Stimulated activated CD4-positive, alpha-beta T cell treated with anti-CD3 and anti-CD28 coated beads, Interleukin-4, amount 100 ng/mL, for 4 hours (primary cell): ENCODE measurements around the gene FOXO1.
A peak's percentile ranks its signal among the peaks of the same experiment; 100 is the strongest.
"Not testable (repeated sequence)": the region's sequence is repeated elsewhere in the genome, so short reads cannot be mapped to it uniquely, and the experiment has no call there.

ENCODE experiments used
- DNase-seq, 2 experiments: peaks; one replicate each; pipeline ENCODE4 v3.0.0-alpha.2; 2020

FOXO1 gene

DNA sequence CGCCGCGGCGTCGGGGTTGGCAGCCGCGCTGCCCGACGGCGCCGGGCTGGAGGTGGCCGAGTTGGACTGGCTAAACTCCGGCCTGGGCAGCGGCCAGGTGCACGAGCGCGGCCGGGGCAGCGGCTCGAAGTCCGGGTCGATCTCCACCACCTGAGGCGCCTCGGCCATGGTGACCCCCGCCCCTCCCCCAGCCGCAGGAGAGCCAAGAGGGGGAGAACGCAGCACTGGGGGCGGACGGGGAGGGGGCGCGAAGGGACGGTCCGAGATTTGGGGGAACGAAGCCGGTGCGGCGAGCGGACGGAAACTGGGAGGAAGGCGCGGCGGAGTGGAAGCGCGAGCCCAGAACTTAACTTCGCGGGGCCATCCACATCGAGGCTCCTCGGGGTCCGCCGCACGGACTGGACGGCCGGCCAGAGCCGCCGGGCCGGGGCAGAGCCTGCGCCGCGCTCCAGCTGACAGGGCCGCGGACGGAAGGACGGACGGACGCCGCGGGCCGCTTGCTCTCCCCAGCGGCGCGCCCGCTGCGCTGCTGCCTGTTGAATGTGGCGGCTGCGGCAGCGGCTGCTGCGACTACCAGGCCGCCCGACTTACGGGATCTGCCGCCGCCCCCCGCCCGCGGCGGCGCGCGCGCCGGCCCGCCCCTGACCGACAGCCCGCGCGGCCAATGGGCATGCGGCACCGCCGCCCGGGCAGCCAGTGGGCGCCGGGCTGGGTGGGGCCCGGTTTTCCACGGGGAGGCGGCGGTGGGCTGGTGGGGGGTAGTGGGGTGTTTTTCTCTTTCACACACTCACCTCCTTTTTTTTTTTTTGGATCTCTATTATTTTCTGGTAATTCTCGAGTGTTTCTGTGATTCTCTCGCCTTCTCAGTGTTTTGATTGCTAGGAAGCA is at the start of gene FOXO1:
TSS of gene FOXO1 (minus strand) at position 597 of the 888 bp plus-strand sequence. CDS start at position 168, 429 bp downstream.
- peak; percentile 89 to 92 for DNase-seq

DNA sequence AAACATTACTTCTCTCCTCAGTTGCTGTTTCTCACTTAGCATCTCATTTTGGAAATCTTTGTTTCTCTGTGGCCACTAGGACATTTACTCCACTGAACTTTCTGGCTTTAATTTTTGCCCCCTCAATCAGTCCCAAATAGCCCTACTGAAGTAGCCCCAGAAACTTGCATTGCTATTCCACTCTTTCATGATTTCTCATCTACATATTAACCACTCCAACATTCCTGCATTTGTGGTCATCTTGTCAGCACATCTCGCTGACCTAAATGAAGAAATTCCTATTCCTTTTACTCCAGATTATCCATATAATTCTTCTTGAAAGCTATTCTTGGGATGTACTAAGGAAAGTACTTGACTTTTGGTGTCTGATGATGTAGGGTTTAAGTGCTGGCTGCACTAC is 48.0 kb upstream of the FOXO1 start:
- not testable (repeated sequence) for DNase-seq

DNA sequence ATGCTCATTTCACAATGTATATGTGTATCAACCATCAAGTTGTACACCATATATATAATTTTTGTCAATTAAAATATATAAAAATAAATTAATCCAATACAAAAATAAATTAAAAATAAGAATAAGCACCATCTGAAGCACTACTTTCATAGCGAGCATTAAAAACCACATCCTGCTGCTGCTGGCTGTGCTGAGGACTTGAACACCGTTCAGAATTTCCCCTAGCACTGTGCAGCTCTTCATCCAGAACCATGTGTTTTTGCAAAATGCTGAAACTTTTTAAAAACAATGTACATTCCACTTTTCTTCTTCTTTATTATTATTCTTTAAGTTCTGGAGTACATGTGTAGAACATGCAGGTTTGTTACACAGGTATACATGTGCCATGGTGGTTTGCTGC is 40.0 kb upstream of the FOXO1 start:
- DNase-seq: no peak

DNA sequence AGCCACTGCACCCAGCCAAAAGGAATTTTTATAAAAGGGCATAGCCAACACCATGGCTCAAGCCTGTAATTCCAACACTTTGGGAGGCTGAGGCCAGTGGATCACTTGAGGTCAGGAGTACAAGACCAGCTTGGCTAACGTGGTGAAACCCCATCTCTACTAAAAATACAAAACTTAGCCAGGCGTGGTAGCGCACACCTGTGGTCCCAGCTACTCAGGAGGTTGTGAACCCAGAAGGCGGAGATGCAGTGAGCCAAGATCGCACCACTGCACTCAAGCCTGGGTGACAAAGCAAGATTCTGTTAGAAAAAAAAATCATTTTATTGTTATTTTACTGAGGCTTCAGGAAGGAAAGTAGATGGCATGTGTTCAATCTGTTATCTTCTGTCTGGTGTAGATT is 31.3 kb upstream of the FOXO1 start:
- no peak for DNase-seq

DNA sequence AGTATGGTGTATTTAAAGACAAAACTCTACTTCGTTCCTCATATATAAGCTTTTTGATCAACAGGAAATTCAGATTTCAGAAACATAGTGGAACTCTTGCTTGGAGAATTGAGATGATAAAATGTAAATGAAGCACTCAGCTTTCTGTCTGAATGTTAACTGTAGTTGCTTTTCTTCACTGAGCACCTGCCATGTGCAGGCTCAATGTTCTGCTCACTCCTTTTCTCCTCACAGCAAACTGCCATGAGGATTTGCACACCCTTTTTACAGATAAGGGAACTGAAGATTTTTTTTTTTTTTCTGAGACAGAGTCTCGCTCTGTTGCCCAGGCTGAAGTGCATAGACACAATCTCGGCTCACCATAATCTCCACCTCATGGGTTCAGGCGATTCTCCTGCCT is 28.0 kb upstream of the FOXO1 start:
- DNase-seq: no peak

DNA sequence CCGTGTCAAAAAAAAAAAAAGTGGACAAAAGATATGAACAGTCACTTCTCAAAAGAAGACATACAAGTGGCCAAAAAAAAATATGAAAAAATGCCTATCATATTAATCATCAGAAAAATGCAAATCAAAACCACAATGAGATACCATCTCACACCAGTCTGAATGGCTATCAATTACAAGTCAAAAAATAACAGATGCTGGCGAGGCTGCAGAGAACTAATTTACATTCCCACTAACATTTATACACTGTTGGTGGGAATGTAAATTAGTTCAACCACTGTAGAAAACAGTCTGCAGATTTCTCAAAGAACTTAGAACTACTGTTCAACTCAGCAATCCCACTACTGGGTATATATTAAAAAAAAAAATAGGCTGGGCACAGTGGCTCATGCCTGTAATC is 26.5 kb upstream of the FOXO1 start:
- DNase-seq: no peak

DNA sequence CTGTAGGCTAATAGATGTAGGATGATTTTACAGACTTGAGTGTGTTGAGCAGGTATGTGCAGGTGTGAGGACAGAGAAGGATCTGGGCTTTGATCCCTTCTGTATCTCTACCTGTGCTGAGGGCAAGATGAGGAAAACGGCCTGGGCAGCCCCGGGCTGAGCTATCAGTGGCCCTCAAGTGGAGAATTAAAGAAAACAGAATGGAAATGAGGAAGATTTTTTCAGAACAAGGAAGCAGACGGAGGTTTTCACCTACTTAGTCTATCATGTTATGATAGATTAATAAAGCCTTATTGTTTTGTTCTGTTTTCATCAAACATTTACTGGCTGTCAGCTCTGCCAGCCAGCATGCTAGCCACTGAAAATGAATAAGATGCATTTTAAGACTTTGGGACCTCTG is 22.3 kb upstream of the FOXO1 start:
- DNase-seq: no peak

DNA sequence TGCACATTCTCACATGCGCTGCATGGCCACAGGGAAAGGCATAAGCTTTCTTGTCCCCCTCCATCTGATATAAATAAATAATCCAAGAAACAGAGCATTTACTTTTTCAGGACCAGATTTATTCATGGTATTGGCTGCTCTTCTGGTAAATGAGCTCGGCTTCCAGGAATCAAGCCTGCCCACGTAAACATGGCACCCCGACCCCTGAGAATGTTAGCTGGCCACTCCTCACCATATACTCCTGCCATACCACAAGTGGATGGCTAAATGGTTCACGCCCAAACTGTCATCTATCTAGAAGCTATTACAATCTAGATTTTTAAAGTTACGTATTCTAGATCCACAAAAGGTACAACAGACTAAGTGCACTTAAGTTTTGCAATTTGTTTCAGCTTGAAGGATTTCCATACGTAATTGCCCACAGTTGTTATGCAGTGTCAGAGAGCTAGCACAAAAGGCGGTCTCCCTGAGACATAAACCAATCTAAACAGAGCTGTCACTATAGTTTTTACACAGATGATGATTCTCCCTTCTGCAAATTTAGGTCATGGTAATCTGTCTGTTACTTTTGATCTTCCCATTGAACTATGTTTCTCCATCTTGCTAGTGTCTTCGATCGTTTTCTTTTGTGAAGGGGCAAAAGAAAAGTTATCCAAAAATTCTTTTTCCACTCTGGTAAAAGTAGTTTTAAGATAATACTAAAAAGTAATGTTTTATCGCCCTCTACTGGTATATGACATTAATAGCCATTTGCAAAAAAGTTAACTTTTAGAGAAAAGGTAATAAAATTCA is 16.2 kb upstream of the FOXO1 start:
- no peak for DNase-seq

DNA sequence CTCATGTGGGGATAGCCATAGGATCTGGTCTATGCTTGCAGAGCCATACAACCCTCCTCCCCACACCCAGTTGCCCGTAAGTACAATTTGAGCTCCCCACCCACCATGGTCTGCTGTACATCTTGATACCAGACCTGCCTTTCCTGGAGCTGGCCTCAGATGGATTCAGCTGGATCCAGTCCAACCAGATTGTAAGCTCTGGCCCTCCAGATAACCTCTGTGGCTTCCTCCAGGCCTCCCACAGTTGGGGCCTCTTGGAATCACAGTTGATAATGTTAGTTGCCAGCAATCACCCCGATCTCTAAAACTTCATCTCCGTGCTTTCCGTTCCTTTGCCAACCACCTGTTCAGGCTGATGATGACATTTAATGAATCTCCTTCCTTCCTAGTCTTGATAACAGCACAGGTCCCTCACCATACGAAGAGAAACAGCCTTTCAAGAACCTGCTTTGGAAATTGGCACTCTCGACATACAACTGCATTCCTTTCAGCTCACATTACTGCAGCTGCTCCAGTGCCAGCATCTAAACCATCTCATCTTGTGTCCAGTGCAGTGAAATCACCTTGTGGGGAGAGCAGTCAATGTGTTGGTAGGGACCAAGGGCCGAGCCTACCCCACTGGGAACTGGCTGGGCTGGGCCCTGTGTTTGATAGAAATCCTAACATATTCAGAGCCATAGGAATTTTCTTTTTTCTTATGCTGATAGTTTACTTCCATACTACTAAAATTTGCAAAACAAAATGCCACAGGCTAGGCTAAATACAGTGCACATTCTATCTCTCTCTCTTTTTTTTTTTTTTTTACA is 15.1 kb upstream of the FOXO1 start:
- DNase-seq: no peak

DNA sequence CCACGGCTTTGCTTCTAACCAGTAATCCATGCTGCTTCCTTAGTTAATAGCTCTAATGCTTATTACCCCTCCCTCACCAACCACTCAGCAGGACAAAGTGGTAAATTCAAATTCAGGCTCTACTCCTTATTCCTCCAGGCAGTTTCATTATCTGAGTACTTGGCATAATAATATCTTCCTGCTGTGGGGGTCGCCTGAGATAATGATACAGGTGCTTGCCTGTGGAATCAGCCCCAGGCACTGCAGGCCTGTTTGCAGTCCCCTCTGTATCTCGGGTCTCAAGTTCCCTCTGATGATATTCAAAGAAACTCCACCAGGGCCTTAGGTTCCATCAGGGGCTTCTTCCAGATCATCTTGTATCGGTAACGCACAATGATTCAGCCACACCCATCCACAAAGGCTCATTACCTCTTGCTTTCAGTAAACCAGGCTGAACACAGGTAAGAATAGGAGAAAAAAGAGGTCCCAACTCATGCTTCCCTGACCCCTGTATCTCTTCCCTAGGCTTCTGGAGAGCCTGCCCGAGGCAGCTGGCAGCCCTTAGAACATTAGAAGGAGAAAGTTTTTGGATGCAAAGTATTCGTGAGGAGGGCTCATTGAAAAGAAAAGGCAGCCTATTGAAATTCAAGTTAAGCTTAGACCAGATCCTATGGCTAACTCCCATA is 14.3 kb upstream of the FOXO1 start:
- DNase-seq: no peak

DNA sequence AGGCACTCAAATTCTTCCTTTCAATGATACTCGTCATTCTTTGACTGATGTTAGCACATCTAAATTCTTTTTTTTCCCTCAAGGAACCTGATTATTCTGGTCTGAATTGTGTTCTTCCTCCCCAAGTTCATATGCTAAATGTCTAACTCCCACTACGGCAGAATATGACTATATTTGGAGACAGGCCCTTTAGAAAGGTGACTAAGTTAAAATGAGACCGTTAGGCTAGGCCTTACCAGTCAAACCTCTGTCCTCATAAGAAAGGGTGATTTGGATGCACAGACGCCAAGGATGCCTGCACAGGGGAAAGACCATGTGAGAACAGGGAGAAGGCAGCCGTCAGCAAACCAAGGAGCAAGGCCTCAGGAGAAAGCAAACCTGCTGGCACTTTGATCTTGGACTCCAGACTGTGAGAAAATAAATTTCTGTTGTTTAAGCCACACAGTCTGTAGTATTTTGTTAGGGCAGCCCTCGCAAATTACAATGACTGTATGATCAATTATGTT is 13.1 kb upstream of the FOXO1 start:
- DNase-seq: no peak

DNA sequence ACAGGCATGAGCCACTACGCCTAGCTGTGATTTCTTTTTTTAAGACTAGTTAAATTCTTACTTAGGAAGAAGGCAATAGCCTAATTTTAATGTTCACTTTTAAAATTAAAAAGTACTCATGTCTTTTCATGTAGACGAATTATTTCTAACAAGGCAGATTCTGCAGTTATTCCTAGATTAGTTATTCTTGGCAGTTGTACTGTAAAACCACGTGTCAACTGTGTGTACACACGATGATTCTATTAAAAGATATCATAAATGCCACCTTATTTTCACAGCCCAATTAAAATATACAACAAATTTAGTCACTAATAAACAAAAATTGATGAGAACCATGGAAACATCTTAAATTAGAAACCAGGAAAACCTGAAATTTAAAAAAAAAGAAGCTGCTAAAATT is 10.6 kb upstream of the FOXO1 start:
- no peak for DNase-seq

DNA sequence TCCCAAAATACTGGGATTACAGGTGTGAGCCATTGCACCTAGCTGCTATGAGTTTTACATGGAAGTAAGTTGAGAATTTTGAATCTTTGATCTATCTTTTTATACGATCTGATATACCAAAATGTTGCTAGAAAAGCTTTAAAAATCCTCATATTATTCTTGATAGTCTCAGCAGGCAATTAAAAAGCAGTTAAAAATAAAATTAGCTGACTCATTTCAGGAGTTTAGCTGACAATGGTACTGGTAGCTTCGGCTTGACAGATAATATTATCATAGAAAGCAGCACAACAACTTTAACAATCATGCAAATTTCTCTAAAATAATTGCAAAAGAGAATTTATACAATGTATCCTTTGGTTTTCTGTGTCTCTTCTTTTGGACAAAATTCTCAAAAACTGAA is 9.6 kb upstream of the FOXO1 start:
- DNase-seq: no peak

DNA sequence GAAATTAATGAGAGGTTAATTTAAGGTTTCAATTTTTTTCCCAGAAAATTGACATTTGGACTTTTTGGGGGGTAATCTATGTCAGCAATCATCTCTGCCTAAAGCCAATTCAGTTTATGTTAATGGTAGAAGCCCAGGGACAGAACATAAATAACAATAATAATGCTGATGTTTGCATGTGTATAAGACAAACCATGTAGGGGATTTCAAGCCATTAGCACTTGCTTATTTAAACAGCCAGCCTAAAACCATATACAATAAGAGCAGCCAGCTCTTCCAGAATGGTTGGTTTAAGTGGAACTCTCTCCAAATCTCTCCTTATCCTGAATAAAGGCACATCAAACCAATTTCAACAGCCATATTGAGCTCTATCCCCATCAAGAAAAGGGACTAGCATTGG is 7.0 kb upstream of the FOXO1 start:
- no peak for DNase-seq

DNA sequence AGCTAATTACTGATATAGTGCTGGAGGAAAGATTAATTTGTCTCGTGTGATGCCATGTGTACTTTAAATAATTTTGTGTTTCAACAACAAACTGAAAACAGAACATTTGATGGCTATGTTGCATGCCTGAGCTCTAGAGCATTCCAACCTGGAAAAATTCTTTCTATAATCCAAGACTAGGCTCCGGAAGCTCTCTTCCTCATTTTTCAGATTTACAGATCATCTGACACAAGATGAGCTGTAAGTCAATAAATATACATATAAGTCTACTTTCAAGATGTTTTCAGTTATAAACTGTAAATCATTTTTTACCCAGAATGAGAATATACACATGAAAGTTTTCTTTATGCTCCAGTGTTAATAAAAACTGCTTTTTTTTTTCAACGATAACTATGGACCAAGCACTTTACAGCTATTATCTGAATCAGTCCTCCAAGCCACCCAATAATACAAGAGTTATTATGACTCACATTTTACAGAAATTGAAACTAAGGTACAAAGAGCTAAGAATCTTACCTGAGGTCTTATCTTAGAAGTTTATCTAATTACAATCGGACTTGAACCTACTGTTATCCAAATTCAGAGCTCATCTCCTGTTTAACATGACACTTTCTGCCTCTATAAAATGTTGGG is 6.4 kb upstream of the FOXO1 start:
- DNase-seq: no peak

DNA sequence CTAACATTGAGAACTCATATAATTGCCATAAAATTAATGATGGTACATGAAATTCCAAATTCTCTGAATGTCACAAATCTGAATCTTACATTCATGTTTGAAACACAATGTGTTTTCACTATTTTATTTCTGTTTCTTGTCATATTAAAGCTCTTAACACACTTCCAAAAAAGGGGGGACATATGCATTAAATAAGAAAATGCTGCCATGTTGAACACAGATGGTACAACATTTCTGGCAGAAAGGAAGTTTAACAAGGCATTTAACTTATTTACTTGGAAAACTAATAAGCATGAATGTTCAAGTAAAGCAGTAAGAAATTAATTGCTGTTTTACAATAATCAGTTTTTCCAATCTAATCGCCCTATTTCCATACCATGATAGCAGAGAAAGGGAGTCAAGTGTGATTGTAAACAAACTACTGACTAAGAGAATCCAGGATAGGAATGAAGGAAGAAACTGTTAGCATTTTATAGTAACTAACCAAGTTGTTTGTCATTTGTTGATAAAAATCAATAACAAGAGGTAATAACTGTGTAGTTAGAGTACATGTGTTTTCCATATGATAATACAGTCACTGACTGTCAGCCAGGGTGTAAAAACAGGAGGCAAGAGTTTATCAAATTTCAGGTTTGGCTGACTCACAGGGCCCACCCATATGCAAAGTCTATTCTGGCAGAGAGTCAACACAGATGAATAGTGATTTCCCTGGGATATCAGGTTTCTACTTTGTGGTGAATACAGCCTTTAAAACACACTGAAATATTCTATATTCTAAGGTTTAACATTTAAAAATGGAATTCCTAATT is 5.7 kb upstream of the FOXO1 start:
- DNase-seq: peak in 1 of 2 experiments; percentile 29

DNA sequence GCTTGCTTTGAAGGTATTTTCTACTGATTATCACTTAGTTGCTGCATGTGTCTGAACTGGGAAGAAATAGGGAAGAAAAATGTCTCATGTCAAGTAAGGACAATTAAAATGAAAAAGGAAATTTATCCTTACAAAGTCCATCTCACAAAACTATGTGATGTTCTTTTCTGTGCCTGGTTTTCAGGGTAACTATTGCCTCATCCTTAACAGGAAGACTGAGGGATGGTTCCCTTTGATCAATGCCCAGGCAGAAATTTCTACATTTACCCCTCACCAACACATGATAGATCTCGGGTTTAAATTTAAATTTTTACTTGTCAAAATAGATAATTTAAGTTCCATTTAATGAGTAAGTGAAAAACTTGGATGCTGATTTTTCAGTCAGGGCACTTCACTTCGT is 3.9 kb upstream of the FOXO1 start:
- no peak for DNase-seq

DNA sequence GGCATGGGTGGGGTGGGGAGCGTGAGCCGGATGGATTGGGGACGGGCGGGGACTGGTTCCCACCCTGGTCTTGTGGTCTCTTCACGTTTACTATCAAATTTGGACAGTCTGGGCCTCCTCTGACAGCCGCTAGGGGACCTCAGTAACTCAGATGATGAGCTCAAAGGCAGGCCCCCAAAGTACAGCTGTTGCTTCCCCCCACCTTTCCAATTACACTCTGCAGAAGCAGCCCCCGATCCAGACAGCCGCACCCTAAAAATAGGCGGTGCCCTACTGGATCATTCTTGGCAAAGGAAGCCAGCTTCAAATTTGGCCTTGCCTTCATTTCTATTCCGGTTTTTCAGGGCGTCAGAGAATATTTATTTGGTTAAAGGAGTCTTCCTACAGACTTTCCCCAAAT is 1.9 kb upstream of the FOXO1 start:
- DNase-seq: peak in 1 of 2 experiments; percentile 25

DNA sequence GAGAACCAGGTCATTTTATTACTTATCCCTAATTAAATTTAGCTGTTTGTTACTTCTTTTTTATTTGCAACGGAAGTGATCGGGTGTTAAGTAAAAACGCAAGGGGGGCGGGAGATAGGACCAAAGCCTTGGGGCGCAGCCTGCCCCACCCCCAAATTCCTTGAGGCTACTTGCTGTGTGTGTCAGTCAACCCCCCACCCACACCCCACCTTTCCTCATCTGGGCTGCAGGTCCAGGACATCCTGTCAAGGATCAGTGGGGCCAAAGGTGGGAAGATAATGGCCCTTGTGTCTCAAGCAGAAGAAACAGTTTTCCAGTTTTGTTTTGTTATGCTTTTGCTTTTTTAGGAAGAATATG is 1.2 kb upstream of the FOXO1 start:
- no peak for DNase-seq

DNA sequence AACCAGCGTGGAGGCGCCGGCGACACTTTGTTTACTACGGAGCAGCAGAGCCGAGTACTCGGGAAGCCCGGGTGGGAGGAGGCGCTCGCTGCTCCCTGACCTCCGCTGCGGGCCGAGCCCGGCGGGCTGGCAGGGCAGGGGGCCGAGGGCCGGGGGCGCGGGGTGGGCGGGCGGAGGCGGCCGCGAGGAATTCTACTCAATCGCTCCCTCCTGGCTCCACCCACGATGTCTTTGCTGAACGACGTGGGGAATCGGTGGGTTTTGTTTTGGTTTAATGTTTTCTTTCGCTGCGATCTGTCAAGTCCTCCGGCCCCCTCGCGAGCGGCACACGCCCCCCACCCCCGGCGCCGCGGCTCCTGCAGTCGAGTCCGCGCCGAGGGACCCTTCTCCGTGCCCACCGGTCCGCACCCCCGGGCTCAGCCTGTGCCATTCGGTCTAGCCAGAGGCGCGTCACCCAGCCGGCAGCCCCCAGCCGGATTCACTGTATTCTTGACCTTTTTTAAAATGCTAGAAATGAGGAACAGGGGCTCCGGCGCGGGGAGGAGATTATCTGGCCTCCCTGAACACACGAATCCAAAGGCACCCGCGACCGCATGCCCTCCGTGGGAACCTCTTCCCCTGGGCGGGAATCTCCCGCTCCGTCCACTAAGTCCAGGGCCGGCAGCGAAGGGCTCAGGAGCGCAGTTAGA is 636 bp upstream of the FOXO1 start:
- peak in 1 of 2 experiments; percentile 27 for DNase-seq
